ENCODE measurements around the gene TTC32.

The TTC32 gene

GRCh38 chr2:19873014-19873413 is 28.8 kb downstream of the TTC32 start:
- DNase-seq = no peak

DNA sequence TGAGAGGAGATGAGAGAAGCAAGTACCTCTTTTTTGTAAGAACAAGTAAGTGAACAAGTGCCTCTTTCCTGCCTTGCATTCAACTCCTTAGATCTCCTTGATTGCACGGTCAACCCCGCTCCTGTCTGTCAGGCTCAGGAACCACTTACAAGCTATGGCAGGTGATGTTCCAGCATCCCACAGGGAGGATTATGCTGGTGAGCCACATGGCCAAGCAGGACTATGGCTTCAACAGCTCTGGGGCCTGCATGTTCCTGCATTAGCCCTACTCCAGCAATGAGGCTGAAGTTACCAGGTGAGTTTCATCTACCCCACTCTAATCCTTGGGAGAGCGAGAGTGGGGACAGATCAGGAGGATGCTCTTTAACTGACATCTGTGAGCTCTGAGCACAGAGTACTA is 29.5 kb downstream of the TTC32 start:
- DNase-seq = no peak

- DNase-seq = no peak
Measured at GRCh38 chr2:19871836-19872235, 29.9 kb downstream of the TTC32 start.

GRCh38 chr2:19870792-19871191 is 31.0 kb downstream of the TTC32 start:
- DNase-seq = no peak

DNA sequence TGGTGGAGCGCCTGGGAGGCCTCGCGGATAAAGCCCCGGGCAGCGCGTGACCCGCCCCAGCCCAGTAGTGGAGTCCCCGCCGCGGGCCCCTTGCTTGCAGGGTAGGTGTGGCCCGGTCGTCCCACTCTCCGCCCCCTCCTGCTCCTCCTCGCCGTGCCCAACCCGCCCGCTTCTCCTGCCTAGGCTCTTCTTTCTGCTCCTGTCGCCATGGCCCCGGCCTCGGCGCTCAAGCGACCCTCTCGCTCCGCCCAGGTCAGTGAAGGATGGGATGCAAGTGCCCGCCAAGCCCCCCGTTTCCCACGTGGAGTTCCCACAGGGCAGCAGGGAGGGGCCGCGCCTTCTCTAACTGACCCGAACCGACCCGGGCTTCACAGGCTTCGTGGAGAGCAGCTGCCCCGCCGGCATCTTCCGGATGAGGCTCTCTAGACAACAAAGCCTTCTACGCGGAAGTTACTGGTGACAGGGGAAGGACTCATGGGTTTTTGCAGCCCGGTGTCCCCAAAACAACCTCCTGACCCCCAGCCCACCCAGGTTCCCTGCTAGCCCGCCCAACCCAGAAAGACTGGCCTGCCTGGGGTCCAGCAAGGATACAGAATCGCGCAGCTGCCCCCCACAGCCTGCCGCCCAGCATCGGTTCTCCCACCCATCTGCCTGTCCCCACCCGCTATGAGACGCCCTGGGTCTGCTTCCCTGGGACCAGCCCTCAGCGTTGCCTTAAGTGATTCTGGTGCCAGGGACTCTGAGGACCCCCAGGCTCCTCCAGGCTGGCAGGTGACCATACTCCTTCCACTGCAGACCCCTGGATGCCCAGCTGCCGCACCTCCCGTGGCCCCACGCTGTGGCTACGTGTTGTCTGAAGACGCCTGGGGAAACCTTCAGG is 32.8 kb downstream of the TTC32 start:
- peak; percentile 81 for DNase-seq

- DNase-seq = no peak
Measured at GRCh38 chr2:19868224-19868623, 33.6 kb downstream of the TTC32 start.

- no peak for DNase-seq
Measured at GRCh38 chr2:19866771-19867170, 35.0 kb downstream of the TTC32 start.

GRCh38 chr2:19865151-19865550 is 36.6 kb downstream of the TTC32 start:
- no peak for DNase-seq

DNA sequence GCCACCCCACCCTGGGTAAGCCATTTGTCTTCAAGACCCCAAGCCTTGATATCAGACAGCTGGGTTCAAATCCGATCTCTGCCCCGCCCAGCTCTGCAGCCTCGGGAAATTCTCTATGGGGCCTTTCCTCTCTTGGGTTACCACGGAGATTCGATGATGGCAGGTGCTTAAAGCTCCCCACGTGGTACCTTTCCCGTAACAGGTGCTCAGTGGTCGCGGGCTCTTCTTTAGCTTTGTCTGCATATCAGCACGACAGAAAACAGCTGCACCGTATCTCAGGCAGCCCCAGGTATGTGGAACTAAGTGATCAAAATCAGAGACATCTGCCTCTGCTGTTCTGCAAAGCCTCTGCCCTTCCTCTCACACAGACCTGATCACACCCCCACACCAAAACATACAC is 37.4 kb downstream of the TTC32 start:
- no peak for DNase-seq

- DNase-seq = peak; percentile 78
Measured at GRCh38 chr2:19863303-19864041, 38.3 kb downstream of the TTC32 start.

GRCh38 chr2:19861813-19862212 is 40.0 kb downstream of the TTC32 start:
- DNase-seq = no peak

DNA sequence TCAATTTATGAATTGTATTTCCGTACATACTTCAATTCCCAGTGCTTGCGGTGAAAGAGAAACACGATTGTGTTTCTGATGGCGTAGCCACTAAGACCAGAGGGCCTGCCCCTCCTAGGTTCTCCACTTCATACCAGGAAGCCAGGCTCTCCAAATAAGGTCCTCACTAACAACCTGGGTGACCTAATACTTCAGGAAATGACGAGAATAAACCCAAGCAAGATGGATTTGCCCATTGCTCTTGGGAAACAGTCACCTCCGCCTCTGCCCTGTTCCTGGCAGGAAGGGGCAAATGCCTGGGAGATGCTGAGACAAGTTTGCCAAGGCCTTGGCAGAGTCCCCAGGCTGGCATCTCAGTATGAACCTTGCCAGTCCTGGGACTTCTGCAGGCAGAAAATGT is 41.8 kb downstream of the TTC32 start:
- DNase-seq = no peak

DNA sequence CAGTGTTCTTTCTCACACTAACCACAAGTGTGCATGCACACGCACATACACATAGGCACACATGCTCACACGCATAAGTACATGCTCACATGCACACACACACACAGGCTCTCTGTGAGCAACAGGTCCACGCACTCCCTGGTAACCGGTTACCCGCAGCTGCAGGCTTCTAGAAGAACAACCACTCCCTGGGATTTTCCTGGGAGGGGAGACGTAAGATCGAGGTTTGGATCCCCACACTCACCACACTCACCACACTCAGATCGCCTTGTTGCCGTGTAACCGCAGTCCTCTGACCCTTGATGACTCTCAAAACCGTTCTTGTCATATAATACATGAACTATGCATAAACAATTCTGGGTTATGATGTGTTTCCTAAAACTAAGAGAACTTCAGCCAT is 42.2 kb downstream of the TTC32 start:
- DNase-seq = no peak

DNA sequence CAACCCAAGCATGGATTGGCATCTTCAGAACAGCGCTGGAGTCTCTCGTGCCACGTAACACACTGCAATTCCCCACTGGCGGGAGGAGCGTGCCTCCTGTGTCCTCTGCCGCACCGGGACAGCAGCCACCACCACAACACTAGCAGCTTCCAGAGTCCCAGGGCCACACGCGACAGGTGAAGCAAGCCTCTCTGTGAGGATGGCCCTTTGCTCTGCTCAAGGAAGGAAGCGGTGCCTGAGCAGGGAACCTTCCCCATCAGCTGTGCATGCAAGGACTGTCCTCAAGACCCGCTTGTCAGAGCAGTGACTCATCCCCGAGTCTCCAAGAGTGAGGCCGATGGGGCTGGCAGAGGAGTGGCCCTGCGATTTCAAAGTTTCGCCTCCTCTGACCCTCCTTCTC is 44.0 kb downstream of the TTC32 start:
- DNase-seq = no peak

- no peak for DNase-seq
Measured at GRCh38 chr2:19857100-19857499, 44.7 kb downstream of the TTC32 start.

DNA sequence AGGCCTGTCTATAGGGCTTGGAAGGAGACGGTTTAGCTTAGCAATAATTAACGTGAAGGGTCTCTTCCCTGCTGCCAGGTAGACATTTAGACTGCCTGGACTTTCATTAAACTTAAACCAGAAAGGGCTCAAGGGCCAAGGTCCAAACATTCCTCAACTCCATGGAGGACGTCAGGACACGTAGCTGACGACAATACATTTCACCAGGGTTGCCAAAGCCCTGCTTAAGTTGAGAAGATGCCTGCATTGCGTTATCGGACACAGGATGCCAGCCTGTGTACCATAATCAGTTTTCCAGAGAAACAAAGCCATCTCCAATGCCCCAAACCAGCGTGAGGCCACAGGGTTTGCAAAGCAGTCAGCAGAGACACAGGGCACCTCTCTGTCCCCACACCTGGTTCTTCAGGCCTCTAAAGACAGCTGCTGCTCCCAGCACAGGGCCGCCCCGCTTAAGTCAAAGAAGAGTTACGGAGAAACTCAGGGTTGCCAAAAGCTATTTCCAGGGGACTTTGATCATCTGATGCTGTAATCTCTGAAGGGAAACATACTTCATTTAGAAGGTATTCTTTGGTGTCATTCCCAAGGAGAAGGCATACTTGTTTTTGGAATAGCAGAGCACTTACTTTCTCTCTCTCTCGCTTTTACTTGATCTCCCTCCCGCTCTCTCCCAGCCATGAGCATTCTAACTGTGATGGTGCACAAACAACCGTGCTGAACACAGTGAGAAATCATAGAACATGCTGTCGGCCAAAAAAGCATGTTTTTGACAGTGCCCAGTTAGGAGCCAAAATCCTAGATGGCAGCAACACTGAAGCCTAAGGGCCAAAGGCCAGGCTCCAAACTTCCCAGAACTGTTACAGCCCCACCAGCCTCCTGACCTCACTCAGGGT is 46.0 kb downstream of the TTC32 start:
- no peak for DNase-seq

DNA sequence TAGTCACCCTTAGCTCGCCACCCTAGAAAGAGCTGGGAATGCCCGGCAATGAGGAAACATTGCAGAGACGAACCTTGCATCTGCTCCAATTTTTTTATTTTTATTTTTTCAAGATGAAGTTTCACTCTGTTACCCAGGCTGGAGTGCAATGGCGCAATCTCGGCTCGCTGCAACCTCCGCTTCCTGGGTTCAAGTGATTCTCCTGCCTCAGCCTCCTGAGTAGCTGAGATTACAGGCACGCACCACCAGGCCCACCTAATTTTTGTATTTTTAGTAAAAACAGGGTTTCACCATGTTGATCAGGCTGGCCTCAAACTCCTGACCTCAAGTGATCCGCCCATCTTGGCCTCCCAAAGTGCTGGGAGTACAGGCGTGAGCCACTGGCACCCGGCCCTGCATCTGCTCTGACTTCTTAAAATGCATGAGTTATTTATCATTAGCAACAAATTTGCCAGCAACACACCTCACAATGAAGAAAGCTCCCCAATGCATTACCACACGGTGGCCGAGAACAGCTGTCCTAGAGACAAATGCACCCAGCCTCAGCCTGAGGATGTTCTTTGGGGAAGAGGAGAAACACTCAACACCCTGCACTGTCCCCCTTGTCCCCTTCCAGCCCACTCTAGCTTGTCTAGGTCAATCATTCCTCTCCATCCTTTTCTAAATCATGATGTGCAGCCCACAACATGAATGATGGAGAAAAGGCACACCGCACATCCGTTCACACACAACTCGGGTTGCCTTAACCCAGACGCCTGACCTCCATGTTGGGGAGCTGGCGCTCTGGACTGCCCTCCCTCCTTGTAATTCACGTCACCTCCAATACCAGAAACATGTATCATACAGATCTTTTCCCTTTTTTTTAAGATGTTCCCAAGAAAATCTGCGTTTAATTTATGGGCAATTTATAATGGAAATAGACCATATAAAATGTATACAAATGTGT is 46.9 kb downstream of the TTC32 start:
- DNase-seq = no peak

DNA sequence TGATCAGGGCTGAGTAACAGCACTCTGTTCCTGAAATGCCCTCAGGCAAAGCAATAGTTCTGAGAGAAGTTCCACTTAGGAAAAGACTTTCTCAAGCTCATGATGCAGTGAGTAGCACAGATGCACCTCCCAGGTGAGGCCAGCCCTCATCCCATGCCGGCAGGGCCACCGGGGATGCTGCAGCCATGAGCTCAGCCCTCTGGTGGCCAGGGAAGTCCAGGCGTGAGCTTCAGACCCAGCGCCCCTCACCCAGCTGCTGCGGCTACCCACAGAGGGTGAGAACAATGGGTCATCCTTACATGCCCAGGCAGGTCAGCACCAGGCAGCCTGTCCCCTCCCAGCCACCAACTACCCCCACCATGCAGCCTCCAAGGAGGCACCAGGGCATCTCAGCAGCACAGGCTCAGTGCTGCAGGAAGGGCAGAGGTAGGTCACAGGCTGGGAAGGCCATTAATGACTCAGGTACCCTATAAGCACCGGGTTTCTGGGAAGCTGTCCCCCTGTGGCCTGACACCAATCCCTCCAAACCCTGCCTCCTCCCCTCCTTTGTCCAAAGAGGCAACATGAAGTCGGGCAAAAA is 50.6 kb downstream of the TTC32 start:
- DNase-seq = no peak

- no peak for DNase-seq
Measured at GRCh38 chr2:19850056-19851050, 51.4 kb downstream of the TTC32 start.

DNA sequence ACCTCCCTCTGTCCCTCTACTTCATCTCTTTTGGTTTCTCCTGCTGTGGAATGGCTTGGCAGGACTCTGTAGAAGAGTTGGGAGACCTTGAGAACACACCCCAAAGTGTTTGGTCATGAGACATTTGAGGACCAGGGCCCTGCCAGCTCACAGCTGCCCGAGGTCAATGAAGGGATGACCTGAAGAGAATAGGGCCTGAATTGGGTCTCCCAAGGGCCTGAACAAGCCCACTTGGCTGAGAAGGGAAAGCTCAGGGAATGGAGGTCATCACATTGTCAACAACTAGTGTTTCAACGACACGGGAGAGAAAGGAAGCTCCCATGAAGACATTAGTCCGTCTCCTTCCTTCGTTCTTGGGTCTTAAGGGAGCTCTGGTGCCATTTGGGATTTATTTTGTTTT is 52.8 kb downstream of the TTC32 start:
- DNase-seq = no peak

All from femur (tissue), 1 donor.